AG04449 (cell line): ENCODE measurements around the gene SPINK7.
"Not testable (repeated sequence)": the region's sequence is repeated elsewhere in the genome, so short reads cannot be mapped to it uniquely, and the experiment has no call there.

Source experiments
- CTCF ChIA-PET: fragments of 350-600 bp; formaldehyde crosslinking; extraction: SDS; loops from one replicate; lab custom pipeline; 2021; ENCODE audit warnings: antibody characterized with exemption; lab: Yijun Ruan, JAX
- POLR2A ChIA-PET: fragments of 400-600, 350-600 bp; formaldehyde crosslinking; extraction: SDS; loops from one replicate; lab custom pipeline; 2020; ENCODE audit warnings: antibody characterized with exemption, inconsistent platforms; lab: Yijun Ruan, JAX
- DNase-seq: peaks from one replicate; pipeline ENCODE4 v3.0.0-alpha.2; 2010; ENCODE audit warnings: low read depth, low spot score
- H3K4me3 ChIP-seq: 2 replicates; pipeline ENCODE4 v1.5.1; 2011; ENCODE audit warnings: low read depth, mild to moderate bottlenecking, control low read depth, low read length
- CTCF ChIP-seq: IDR thresholded peaks from one replicate; pipeline ENCODE4 v1.5.1; 2011; ENCODE audit warnings: mild to moderate bottlenecking, moderate library complexity, low read length, control low read depth, inconsistent platforms; ENCODE audit not compliant: insufficient read depth; ENCODE audit errors: missing control alignments

Gene SPINK7

GRCh38 chr5:148306446-148306845, 5.8 kb upstream of the SPINK7 start:
- TF ChIP-seq CTCF: no peak
- no peak for DNase-seq
- no peak overlapping the region for H3K4me3 ChIP-seq
- ChIA-PET POLR2A (no interaction called here), CTCF (interaction anchor here (0.9 kb wide), 1 partner anchor 69 kb away, joined by 5 read pairs; no protein-coding TSS in a partner anchor)

- TF ChIP-seq CTCF: no peak
- POLR2A ChIA-PET: no interaction called here
- DNase-seq: no peak
- CTCF ChIA-PET: no interaction called here
- H3K4me3 ChIP-seq: no peak overlapping the region
These were observed 3.2 kb upstream of the SPINK7 start for GRCh38 chr5:148309019-148309418.

GRCh38 chr5:148309746-148310145, 2.5 kb upstream of the SPINK7 start:
- H3K4me3 ChIP-seq: no peak overlapping the region
- ChIA-PET POLR2A (no interaction called here), CTCF (no interaction called here)
- DNase-seq: no peak
- TF ChIP-seq CTCF: no peak

GRCh38 chr5:148311484-148311883, 739 bp upstream of the SPINK7 start:
- CTCF ChIA-PET: no interaction called here

GRCh38 chr5:148314187-148314586, 2.0 kb downstream of the SPINK7 start:
- CTCF ChIA-PET: no interaction called here
- no peak for DNase-seq
- POLR2A ChIA-PET: no interaction called here
- no peak overlapping the region for H3K4me3 ChIP-seq
- TF ChIP-seq CTCF: no peak

More at GRCh38 chr5:148311484-148311883, 739 bp upstream of the SPINK7 start:
- POLR2A ChIA-PET: no interaction called here
- H3K4me3 ChIP-seq: no peak overlapping the region
- no peak for DNase-seq
- no peak for TF ChIP-seq CTCF

GRCh38 chr5:148314731-148315130, 2.5 kb downstream of the SPINK7 start:
- no peak overlapping the region for H3K4me3 ChIP-seq
- CTCF ChIA-PET: no interaction called here
- TF ChIP-seq CTCF: no peak
- POLR2A ChIA-PET: no interaction called here
- no peak for DNase-seq

GRCh38 chr5:148320011-148320963, 8.1 kb downstream of the SPINK7 start:
- peak overlapping the region; percentile 26 for H3K4me3 ChIP-seq
- DNase-seq, CTCF ChIA-PET, POLR2A ChIA-PET: not testable (repeated sequence)
